Right renal pelvis (tissue), 4 donors: ENCODE measurements around the gene UBE4B. TPM values are rescaled to one million over a fixed set of nuclear protein-coding genes. Genes with fewer than 3 reads are reported as not detected.
A peak's percentile ranks its signal among the peaks of the same experiment; 100 is the strongest.
"Not testable (repeated sequence)": the region's sequence is repeated elsewhere in the genome, so short reads cannot be mapped to it uniquely, and the experiment has no call there.

Experiments
- DNase-seq, 4 donors: peaks; one replicate each; pipeline ENCODE4 v3.0.0-alpha.2; 2013; ENCODE audit warnings: low read depth in 4 of 4, low spot score in 3 of 4, missing footprints in 1 of 4
- polyA plus RNA-seq, 4 donors: library from polyadenylated mRNA; unstranded; fragments of 120-200 nt; gene quantifications; one replicate each; pipeline ENCODE4 v1.2.1, GENCODE V29; 2013; ENCODE audit not compliant: insufficient read length in 4 of 4

The UBE4B gene
- 10 to 100 TPM; 49.1 to 57.9 (median 50.8) TPM for polyA plus RNA-seq

DNA sequence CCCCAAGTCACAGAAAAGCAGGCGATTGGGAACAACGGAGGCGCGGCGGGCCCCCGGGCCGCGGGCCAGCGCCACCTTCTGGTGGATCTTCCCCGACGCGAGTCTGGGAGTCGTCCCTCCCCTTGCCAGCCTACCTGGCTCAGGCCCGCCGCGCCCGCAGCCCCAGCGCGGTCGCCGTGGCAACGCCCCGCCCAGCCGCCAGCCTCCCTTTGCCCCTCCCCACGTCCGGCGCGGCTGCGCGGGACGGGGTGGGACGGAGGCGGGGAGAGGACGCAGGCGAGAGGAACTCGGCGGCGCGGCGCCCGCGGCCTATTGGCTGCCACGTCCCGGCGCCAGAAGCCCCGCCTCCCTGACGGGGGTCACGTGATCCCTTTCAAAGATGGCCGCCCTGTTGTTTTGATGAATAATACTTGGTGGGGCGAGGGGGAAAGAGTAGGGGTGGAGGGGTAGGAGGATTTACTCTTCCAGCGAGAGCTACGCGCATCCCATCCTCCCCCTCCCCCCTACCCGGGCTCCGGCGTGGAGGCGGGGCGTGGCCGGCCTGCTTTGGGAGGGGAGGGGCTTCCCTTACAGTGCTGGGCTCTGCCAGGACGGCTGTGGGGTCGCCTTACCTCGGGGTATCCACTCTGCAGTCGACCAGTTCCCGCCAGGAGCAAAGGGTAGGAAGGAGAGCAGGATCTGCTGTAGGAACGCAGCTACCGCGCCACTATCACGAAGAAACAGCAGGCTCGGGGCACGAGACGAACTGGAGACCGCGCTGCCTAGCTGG lies at the start of gene UBE4B:
Gene UBE4B (plus strand): TSS at position 369 of the 769 bp plus-strand sequence. CDS start 713 bp downstream, outside the sequence.
- peak; percentile 97 to 98 (median 98) for DNase-seq

- no peak for DNase-seq
Measured at GRCh38 chr1:9984253-9984652, 48.5 kb upstream of the UBE4B start.

DNA sequence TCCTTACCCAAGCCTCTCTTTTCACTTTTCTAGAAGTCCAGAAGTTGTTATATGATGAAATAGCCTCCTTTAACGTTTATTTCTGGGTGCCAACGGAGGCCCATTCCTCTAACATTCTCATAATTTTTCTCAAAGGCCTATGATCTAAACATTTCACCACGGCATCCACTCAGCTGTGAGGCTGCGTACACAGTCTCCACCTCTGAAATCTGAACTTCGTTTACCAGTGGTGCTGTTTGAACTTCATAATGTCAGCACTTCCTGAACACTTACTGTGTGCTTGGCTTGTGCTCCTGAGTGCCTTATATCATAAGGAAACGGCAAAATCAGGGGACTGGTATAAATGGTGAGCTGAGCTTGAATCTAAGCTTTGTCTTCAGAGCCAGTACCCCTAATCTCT lies 47.8 kb upstream of the UBE4B start:
- DNase-seq, result no peak

GRCh38 chr1:9989773-9990172 lies 43.0 kb upstream of the UBE4B start:
- DNase-seq, result no peak

DNA sequence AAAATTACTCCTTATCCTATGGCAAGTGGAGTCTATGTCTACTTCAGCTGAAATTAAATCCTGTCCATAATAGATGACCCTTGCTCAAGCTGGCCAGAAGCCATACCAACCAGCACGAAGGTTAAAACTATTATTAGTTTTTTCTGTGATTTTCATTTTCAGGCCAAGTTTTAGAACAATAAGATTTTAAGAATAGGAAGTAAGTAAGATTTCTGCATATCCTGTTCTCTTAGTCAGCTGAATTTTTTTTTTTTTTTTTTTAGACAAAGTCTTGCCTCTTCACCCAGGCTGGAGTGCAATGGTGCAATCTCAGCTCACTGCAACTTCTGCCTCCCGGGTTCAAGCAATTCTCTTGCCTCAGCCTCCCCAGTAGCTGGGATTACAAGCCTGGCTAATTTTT lies 41.8 kb upstream of the UBE4B start:
- no peak for DNase-seq

DNA sequence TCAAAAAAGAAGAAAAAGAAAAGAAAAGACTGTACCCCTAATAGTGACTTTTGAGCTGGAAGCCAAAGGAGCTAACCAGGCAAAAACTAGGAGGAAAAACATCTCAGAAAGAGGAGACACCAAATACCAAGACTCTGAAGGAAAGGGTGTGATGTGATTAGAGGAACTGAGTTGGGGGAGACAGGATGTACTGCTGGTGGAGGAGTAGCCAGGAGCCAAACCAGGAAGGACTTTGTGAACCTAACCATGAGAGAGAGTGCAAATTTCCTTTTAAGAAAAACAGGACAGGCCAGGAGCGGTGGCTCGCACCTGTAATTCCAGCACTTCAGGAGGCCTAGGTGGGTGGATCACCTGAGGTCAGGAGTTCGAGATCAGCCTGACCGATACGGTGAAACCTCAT lies 39.8 kb upstream of the UBE4B start:
- DNase-seq, result no peak

- no peak for DNase-seq
Measured at GRCh38 chr1:9993561-9994075, 39.1 kb upstream of the UBE4B start.

- no peak for DNase-seq
Measured at GRCh38 chr1:9996624-9997582, 35.9 kb upstream of the UBE4B start, which contains the start of gene RBP7. RBP7 (plus strand) TSS chr1:9997228; CDS start chr1:9997259, 31 bp downstream.

DNA sequence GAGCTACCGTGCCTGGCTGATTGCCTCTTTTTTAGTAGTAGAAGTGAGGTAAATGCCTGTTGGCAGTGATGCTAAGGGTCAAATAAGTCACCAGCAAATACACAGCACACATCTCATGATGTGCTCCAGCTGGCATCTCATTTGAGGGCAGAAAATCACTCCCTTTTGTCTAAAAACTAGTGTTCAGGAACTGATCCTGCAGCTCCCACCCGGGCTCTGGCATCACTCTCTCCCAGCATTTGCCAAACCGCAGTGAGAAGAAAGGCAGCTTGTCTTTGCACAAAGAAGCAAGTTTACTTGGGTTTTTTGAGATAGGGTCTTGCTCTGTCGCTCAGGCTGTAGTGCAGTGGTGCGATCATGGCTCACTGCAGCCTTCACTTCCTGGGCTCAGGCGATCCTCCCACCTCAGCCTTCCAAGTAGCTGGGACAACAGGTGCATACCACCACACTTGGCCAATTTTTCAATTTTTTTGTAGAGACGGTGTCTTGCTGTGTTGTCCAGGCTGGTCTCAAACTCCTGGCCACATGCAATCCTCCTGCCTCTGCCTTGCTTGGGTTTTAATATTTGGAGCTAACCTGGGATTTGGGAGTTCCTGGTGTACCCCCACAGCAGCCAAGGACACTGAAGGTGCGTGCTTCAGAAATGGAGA lies 31.6 kb upstream of the UBE4B start:
- DNase-seq, result no peak

DNA sequence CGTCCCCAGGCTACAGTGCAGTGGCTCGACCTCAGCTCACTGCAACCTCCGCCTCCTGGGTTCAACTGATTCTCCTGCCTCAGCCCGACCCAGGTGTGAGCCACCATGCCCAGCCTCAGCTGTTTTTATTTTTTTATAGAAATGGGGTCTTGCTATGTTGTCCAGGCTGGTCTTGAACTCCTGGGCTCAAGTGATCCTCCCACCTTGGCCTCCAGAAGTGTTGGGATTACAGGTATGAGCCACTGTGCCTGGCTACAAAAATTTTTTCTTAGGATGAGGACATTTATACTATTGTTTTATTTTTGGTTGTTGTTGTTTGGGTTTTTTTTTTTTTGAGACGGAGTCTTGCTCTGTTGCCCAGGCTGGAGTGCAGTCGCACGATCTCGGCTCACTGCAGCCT lies 27.5 kb upstream of the UBE4B start:
- not testable (repeated sequence) for DNase-seq

DNA sequence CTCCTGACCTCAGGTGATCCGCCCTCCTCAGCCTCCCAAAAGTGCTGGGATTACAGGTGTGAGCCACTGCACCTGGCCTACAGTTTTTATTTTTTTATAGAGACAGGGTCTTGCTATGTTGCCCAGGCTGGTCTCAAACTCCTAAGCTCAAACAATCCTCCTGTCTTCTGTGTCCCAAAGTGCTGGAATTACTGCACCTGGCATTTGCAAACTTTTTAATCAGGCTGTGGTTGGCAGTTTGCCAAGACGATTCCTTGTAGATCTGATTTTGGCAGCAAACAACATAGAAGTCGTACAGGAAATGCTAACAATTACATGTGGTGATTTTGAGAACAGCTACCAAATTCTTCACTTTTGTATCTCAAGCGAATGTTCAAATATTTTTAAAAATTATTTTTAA lies 25.6 kb upstream of the UBE4B start:
- no peak for DNase-seq

GRCh38 chr1:10014016-10014415 lies 18.7 kb upstream of the UBE4B start:
- DNase-seq, result no peak

DNA sequence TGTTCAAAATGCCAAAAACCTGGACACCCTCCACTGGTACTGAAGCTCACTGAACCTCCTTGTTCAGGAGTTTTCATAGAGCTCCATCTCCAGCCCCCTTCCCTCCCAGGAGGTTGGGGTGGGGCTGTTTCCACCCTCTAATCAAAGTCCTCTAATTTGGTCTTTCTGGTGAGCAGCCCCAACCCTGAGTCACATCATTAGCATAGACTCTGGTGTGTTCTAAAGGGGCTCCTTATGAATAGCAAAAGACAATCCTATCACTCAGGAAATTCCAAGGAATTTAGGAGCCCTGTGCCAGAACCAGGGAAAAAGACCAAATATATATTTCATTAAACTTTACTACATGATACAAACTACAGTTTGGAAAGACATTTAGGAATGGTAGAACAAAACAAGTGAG lies 13.2 kb upstream of the UBE4B start:
- DNase-seq, result no peak

GRCh38 chr1:10020086-10020485 lies 12.7 kb upstream of the UBE4B start:
- DNase-seq, result no peak

GRCh38 chr1:10020678-10021077 lies 12.1 kb upstream of the UBE4B start:
- not testable (repeated sequence) for DNase-seq

GRCh38 chr1:10021992-10022391 lies 10.8 kb upstream of the UBE4B start:
- not testable (repeated sequence) for DNase-seq

DNA sequence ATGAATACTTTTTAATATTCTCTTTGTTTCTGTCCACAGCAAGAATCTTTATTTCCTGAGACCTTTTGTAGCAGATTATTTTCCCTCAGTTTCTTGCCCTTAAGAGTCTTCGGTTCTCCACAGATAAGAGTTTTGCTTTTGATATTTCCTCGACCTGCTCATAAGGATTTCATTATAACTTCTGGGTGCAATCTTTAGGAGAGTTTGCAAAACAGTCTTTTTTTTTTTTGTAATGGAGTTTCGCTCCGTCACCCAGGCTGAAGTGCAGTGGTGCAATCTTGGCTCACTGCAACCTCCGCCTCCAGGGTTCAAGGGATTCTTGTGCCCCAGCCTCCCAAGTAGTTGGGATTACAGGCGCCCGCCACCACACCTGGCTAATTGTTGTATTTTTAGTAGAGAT lies 10.1 kb upstream of the UBE4B start:
- DNase-seq, result no peak

DNA sequence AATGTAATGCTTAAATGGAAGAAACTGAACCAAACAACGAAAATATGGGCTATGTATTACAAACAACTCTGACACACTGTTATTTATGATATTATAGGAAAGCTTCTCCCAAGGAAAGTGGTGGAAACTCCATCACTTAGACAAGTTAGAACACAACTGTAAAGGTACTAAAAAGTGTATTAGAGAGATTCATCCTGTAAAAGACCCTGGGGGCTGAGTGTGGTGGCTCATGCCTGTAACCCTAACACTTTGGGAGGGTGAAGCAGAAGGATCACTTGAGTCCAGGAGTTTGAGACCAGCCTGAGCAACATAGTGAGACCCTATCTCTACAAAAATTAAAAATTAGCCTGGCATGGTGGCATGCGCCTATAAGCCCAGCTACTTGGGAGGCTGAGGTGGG lies 7.4 kb upstream of the UBE4B start:
- no peak for DNase-seq

DNA sequence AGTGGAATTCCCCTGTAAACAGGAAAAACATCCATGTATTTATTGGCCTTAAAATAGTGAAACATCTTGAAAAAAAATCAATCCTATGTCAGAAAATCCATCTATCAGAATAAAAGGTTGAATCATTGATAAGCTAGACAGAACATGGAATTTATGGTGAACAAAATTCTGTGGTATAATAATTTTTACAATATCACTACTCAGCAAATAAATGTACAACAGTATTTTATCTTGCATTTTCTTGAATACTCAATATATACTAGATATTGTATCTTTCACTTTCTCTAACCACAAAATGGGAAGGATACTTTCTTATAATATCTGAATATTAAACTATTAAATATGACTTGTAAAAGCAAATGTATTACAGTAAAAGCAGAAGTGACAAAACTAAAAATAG lies 5.7 kb upstream of the UBE4B start:
- DNase-seq, result no peak

- DNase-seq, result not testable (repeated sequence)
Measured at GRCh38 chr1:10028956-10029500, 3.7 kb upstream of the UBE4B start.
